ENCODE measurements around the gene CAMK4. TPM values are rescaled to one million over a fixed set of nuclear protein-coding genes. Genes with fewer than 3 reads are reported as not detected.

The CAMK4 gene
- total RNA-seq, 3 donors from 2014 or later: 35.5 to 49.5 (median 36.9) TPM

GRCh38 chr5:111513131-111513520, 288.9 kb downstream of the CAMK4 start:
- H3K4me1 Mint-ChIP-seq (ENCODE audit: low read depth): peaks cover 36% of the 10 kb centered on the region
- H3K36me3 Mint-ChIP-seq (ENCODE audit: insufficient read depth): peaks cover 1% of the 10 kb centered on the region
- ATAC-seq (no peak), DNase-seq (no peak)
- H3K4me3 Mint-ChIP-seq: peak overlapping the region; percentile 95
- H3K9me3 Mint-ChIP-seq: no peaks in the 10 kb centered on the region
- H3K27me3 Mint-ChIP-seq (ENCODE audit: low read depth): no peaks in the 10 kb centered on the region

GRCh38 chr5:111514087-111514486, 289.9 kb downstream of the CAMK4 start:
- H3K27me3 Mint-ChIP-seq (ENCODE audit: low read depth): no peaks in the 10 kb centered on the region
- ATAC-seq: no peak

GRCh38 chr5:111517853-111518501, 293.8 kb downstream of the CAMK4 start:
- no peak for DNase-seq
- Mint-ChIP-seq H3K4me3 (no peak overlapping the region), H3K9me3 (no peaks in the 10 kb centered on the region), H3K4me1 (ENCODE audit: low read depth) (peaks cover 6% of the 10 kb centered on the region), H3K36me3 (ENCODE audit: insufficient read depth) (no peaks in the 10 kb centered on the region), H3K27me3 (ENCODE audit: low read depth) (no peaks in the 10 kb centered on the region)
- no peak for ATAC-seq

More at GRCh38 chr5:111514087-111514486, 289.9 kb downstream of the CAMK4 start:
- H3K36me3 Mint-ChIP-seq (ENCODE audit: insufficient read depth): peaks cover 1% of the 10 kb centered on the region
- H3K9me3 Mint-ChIP-seq: no peaks in the 10 kb centered on the region
- no peak for DNase-seq
- peak overlapping the region; percentile 19 for H3K4me3 Mint-ChIP-seq
- peaks cover 34% of the 10 kb centered on the region for H3K4me1 Mint-ChIP-seq (ENCODE audit: low read depth)

- Mint-ChIP-seq H3K36me3 (ENCODE audit: insufficient read depth) (no peaks in the 10 kb centered on the region), H3K4me3 (no peak overlapping the region), H3K9me3 (no peaks in the 10 kb centered on the region)
Observed at GRCh38 chr5:111518777-111519176, 294.6 kb downstream of the CAMK4 start.

GRCh38 chr5:111520908-111521307, 296.7 kb downstream of the CAMK4 start:
- H3K9me3 Mint-ChIP-seq: no peaks in the 10 kb centered on the region
- no peaks in the 10 kb centered on the region for H3K4me1 Mint-ChIP-seq (ENCODE audit: low read depth)
- H3K4me3 Mint-ChIP-seq: no peak overlapping the region
- no peaks in the 10 kb centered on the region for H3K36me3 Mint-ChIP-seq (ENCODE audit: insufficient read depth)
- no peak for DNase-seq
- H3K27me3 Mint-ChIP-seq (ENCODE audit: low read depth): no peaks in the 10 kb centered on the region
- no peak for ATAC-seq

More at GRCh38 chr5:111518777-111519176, 294.6 kb downstream of the CAMK4 start:
- no peak for ATAC-seq
- Mint-ChIP-seq H3K4me1 (ENCODE audit: low read depth) (peaks cover 3% of the 10 kb centered on the region), H3K27me3 (ENCODE audit: low read depth) (no peaks in the 10 kb centered on the region)
- DNase-seq: no peak

GRCh38 chr5:111528056-111528455, 303.9 kb downstream of the CAMK4 start:
- ATAC-seq: no peak
- H3K9me3 Mint-ChIP-seq: no peaks in the 10 kb centered on the region
- H3K4me3 Mint-ChIP-seq: no peak overlapping the region
- no peak for DNase-seq
- no peaks in the 10 kb centered on the region for H3K36me3 Mint-ChIP-seq (ENCODE audit: insufficient read depth)
- H3K4me1 Mint-ChIP-seq (ENCODE audit: low read depth): peaks cover 19% of the 10 kb centered on the region
- H3K27me3 Mint-ChIP-seq (ENCODE audit: low read depth): no peaks in the 10 kb centered on the region

- DNase-seq: peak; percentile 81
- Mint-ChIP-seq H3K4me1 (ENCODE audit: low read depth) (peaks cover 19% of the 10 kb centered on the region), H3K4me3 (peak overlapping the region; percentile 67), H3K27me3 (ENCODE audit: low read depth) (no peaks in the 10 kb centered on the region), H3K9me3 (peaks cover 10% of the 10 kb centered on the region), H3K36me3 (ENCODE audit: insufficient read depth) (no peaks in the 10 kb centered on the region)
- peak; percentile 98 to 99 for ATAC-seq
Observed at GRCh38 chr5:111530298-111530740, 306.1 kb downstream of the CAMK4 start.

- peaks cover 19% of the 10 kb centered on the region for H3K4me1 Mint-ChIP-seq (ENCODE audit: low read depth)
- DNase-seq (no peak), ATAC-seq (no peak)
- peaks cover 10% of the 10 kb centered on the region for H3K9me3 Mint-ChIP-seq
- no peak overlapping the region for H3K4me3 Mint-ChIP-seq
- H3K27me3 Mint-ChIP-seq (ENCODE audit: low read depth): peaks cover 1% of the 10 kb centered on the region
- no peaks in the 10 kb centered on the region for H3K36me3 Mint-ChIP-seq (ENCODE audit: insufficient read depth)
Observed at GRCh38 chr5:111532886-111533582, 308.9 kb downstream of the CAMK4 start.

- H3K4me1 Mint-ChIP-seq (ENCODE audit: low read depth): peaks cover 6% of the 10 kb centered on the region
Observed at GRCh38 chr5:111535879-111536549, 311.8 kb downstream of the CAMK4 start.

GRCh38 chr5:111537141-111538024, 313.2 kb downstream of the CAMK4 start:
- Mint-ChIP-seq H3K36me3 (ENCODE audit: insufficient read depth) (no peaks in the 10 kb centered on the region), H3K27me3 (ENCODE audit: low read depth) (peaks cover 18% of the 10 kb centered on the region), H3K4me1 (ENCODE audit: low read depth) (no peaks in the 10 kb centered on the region), H3K9me3 (peaks cover 10% of the 10 kb centered on the region), H3K4me3 (no peak overlapping the region)
- no peak for ATAC-seq
- DNase-seq: no peak

More at GRCh38 chr5:111535879-111536549, 311.8 kb downstream of the CAMK4 start:
- DNase-seq (no peak), ATAC-seq (no peak)
- Mint-ChIP-seq H3K36me3 (ENCODE audit: insufficient read depth) (no peaks in the 10 kb centered on the region), H3K4me3 (no peak overlapping the region), H3K9me3 (peaks cover 10% of the 10 kb centered on the region), H3K27me3 (ENCODE audit: low read depth) (peaks cover 16% of the 10 kb centered on the region)

Other genes starting within 250 kb of the CAMK4 start
- gene TSLP, start 152.7 kb upstream of the CAMK4 start, total RNA-seq: under 1 TPM; 0.20 to 0.30 (median 0.21) TPM
- gene WDR36, start 132.0 kb upstream of the CAMK4 start, total RNA-seq: 10 to 100 TPM; 90.0 to 98.2 (median 92.1) TPM